Mesothelial cell of epicardium (in vitro differentiated cells): ENCODE measurements around the gene TAF1D. TPM values are rescaled to one million over a fixed set of nuclear protein-coding genes. Genes with fewer than 3 reads are reported as not detected.

Experiments used
- DNase-seq, 2 experiments: peaks; one replicate each; pipeline ENCODE4 v3.0.0; 2021; ENCODE audit warnings: low spot score in 2 of 2; ENCODE audit not compliant: unreplicated experiment in 2 of 2
- H3K27ac Mint-ChIP-seq: 2 replicates; pipeline ENCODE4 v1.8.0; 2021; ENCODE audit warnings: mixed read lengths
- H3K27me3 Mint-ChIP-seq: 2 replicates; pipeline ENCODE4 v1.8.0; 2021; ENCODE audit warnings: low read depth, mixed read lengths
- H3K36me3 Mint-ChIP-seq: 2 replicates; pipeline ENCODE4 v1.8.0; 2021; ENCODE audit warnings: mixed read lengths
- H3K4me1 Mint-ChIP-seq: 2 replicates; pipeline ENCODE4 v1.8.0; 2021; ENCODE audit warnings: mixed read lengths
- H3K4me3 Mint-ChIP-seq: 2 replicates; pipeline ENCODE4 v1.8.0; 2021; ENCODE audit warnings: mild to moderate bottlenecking, moderate library complexity, mixed read lengths
- H3K9me3 Mint-ChIP-seq: 2 replicates; pipeline ENCODE4 v1.8.0; 2021; ENCODE audit warnings: mixed read lengths
- CTCF ChIP-seq: fragments of 200-600 bp; sonication (generic); IDR thresholded peaks from one replicate; pipeline ENCODE4 v1.5.0; 2021; ENCODE audit warnings: antibody characterized with exemption; ENCODE audit not compliant: unreplicated experiment
- total RNA-seq: library from RNA; stranded (reverse); gene quantifications from 3 replicates; pipeline ENCODE4 v1.2.1, GENCODE V29; 2021

Gene TAF1D
- total RNA-seq, 1 donor from 2014 or later, result 155 TPM

GRCh38 chr11:93697611-93698010 is 43.7 kb downstream of the TAF1D start:
- TF ChIP-seq CTCF, result no peak
- H3K9me3 Mint-ChIP-seq, result no peaks in the 10 kb centered on the region
- H3K36me3 Mint-ChIP-seq, result peaks cover 51% of the 10 kb centered on the region
- H3K4me1 Mint-ChIP-seq, result no peaks in the 10 kb centered on the region
- no peak overlapping the region for H3K27ac Mint-ChIP-seq
- H3K4me3 Mint-ChIP-seq, result no peak overlapping the region
- DNase-seq, result no peak
- no peaks in the 10 kb centered on the region for H3K27me3 Mint-ChIP-seq

DNA sequence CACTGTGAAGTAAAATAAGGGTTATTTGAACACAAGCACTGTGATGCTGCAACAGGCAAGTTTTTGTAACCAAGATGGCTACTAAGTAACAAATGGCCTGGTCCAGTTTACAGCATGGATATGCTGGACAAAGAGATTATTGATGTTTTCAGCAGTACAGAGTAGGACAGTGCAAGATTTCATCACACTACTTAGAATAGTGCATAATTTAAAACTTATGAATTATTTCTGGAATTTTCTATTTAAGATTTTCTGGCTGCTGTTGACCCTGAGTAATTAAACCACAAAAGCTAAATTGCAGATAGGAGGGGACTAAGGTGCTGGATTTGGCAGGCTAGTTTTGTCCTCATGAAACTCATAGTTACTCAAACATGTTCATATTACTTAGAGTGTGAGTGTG is 46.7 kb downstream of the TAF1D start:
- H3K36me3 Mint-ChIP-seq, result peaks cover 45% of the 10 kb centered on the region
- DNase-seq, result no peak
- no peaks in the 10 kb centered on the region for H3K4me1 Mint-ChIP-seq
- H3K4me3 Mint-ChIP-seq, result no peak overlapping the region
- no peaks in the 10 kb centered on the region for H3K27me3 Mint-ChIP-seq
- TF ChIP-seq CTCF, result no peak
- no peaks in the 10 kb centered on the region for H3K9me3 Mint-ChIP-seq
- H3K27ac Mint-ChIP-seq, result no peak overlapping the region

GRCh38 chr11:93694109-93694508 is 47.2 kb downstream of the TAF1D start:
- H3K27me3 Mint-ChIP-seq, result no peaks in the 10 kb centered on the region
- DNase-seq, result no peak
- H3K9me3 Mint-ChIP-seq, result no peaks in the 10 kb centered on the region
- H3K4me3 Mint-ChIP-seq, result no peak overlapping the region
- H3K27ac Mint-ChIP-seq, result no peak overlapping the region
- peaks cover 45% of the 10 kb centered on the region for H3K36me3 Mint-ChIP-seq
- TF ChIP-seq CTCF, result no peak
- H3K4me1 Mint-ChIP-seq, result no peaks in the 10 kb centered on the region

- no peaks in the 10 kb centered on the region for H3K4me1 Mint-ChIP-seq
Measured at GRCh38 chr11:93689240-93689639, 52.1 kb downstream of the TAF1D start.

GRCh38 chr11:93686812-93687211 is 54.5 kb downstream of the TAF1D start:
- no peak for DNase-seq
- H3K4me1 Mint-ChIP-seq, result no peaks in the 10 kb centered on the region
- no peak for TF ChIP-seq CTCF
- no peak overlapping the region for H3K4me3 Mint-ChIP-seq
- H3K27ac Mint-ChIP-seq, result no peak overlapping the region
- H3K27me3 Mint-ChIP-seq, result no peaks in the 10 kb centered on the region
- H3K36me3 Mint-ChIP-seq, result peaks cover 45% of the 10 kb centered on the region
- H3K9me3 Mint-ChIP-seq, result no peaks in the 10 kb centered on the region

More at GRCh38 chr11:93689240-93689639, 52.1 kb downstream of the TAF1D start:
- Mint-ChIP-seq H3K27me3 (no peaks in the 10 kb centered on the region), H3K9me3 (no peaks in the 10 kb centered on the region), H3K27ac (no peak overlapping the region), H3K36me3 (peaks cover 34% of the 10 kb centered on the region), H3K4me3 (no peak overlapping the region)
- no peak for DNase-seq
- TF ChIP-seq CTCF, result no peak

GRCh38 chr11:93686226-93686625 is 55.1 kb downstream of the TAF1D start:
- no peaks in the 10 kb centered on the region for H3K27me3 Mint-ChIP-seq
- H3K9me3 Mint-ChIP-seq, result no peaks in the 10 kb centered on the region
- H3K27ac Mint-ChIP-seq, result no peak overlapping the region
- TF ChIP-seq CTCF, result no peak
- DNase-seq, result no peak
- peaks cover 45% of the 10 kb centered on the region for H3K36me3 Mint-ChIP-seq
- no peak overlapping the region for H3K4me3 Mint-ChIP-seq
- H3K4me1 Mint-ChIP-seq, result no peaks in the 10 kb centered on the region
